NCI-H187 treated with DMSO at 0.1 percent for 48 hours (cell line): ENCODE results near the gene PDZD11.
"Not testable (repeated sequence)": the region's sequence is repeated elsewhere in the genome, so short reads cannot be mapped to it uniquely, and the experiment has no call there.

Source experiments
- DNase-seq: peaks from one replicate; lab custom pipeline; 2025; lab: John Stamatoyannopoulos, UW

PDZD11 gene, protein sequence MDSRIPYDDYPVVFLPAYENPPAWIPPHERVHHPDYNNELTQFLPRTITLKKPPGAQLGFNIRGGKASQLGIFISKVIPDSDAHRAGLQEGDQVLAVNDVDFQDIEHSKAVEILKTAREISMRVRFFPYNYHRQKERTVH

DNA sequence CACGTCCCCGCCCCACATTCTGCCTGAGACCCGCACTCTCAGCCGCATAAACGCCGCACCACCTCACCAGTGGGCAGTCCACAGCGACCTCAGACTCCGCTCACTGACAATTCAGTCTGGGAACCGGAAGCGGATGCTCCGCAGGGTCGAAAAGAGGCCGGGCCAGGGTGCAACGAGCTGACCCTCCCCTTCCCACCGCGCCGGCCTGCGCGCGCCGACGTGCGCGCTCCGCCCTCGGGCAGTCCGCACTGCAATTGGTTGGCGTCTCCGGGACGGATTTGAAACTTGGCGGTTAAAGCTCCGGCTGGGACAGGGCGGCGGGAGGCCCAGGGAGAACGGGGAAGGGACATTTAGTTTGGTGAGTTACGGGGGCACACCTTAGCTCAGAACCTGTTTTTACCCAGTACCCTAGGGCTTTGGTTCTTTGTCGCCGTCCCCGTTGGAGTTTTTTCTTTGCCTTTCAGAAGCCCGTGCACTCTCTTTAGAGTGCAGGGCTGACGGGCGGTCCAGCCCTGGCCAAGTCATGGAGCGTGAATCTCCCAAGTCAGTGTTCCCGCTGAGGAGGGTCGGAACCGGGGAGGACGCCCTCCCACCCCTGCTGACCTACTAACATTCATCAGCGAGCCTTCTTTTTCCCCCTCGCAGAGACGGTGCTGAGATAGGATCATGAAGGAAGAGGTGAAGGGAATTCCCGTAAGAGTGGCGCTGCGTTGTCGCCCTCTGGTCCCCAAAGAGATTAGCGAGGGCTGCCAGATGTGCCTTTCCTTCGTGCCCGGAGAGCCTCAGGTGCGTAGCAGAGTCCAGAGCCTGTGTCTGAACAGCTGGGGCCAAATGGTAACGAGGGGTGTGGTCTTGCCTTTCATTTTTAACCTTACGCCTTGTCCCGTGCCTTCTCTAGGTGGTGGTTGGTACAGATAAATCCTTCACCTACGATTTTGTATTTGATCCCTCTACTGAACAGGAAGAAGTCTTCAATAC, at the start of gene PDZD11, which contains the start of gene KIF4A:
Gene PDZD11 (minus strand): TSS at position 135 of the 978 bp plus-strand sequence. CDS start 586 bp downstream, outside the sequence.
Gene KIF4A (plus strand): TSS at position 312 of the 978 bp plus-strand sequence. CDS start 355 bp downstream, at position 667.
- no peak for DNase-seq

DNA sequence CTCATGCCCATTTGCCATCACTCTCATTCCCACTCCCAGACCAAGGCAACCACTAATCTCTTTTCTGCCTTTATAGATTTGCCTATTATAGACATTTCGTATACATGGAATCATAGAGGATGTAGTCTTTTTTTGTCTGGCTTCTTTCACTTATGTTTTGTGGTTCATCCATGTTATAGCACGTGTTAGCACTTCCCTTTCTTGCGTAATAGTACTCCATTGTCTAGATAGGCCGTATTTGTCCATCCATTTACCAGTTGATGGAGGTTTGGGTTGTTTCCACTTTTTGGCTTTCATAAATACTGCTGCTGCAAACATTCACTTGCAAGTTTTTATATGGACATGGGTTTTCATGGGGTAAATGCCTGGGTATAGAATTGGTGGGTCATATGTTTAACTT, 48.6 kb upstream of the PDZD11 start:
- DNase-seq = no peak

GRCh38 chrX:70336767-70337166, 47.0 kb upstream of the PDZD11 start:
- no peak for DNase-seq

- DNase-seq = no peak
Measured at GRCh38 chrX:70332600-70332999, 42.9 kb upstream of the PDZD11 start.

DNA sequence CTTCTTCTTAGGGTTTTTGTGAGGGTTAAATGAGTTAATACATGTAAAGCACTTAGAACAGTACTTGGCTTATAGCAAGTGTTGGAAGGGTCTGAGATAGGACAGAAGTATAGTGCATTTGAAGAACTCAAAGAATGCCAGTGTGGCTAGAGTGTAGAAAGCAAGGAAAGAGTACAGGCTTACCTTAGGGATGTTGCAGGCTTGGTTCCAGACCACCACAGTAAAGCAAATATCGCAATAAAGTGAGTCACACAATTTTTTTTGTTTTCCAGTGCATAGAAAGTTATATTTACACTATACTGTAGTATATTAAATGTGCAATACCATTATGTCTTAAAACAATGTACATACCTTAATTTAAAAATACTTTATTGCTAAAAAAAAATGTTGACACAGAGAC, 41.4 kb upstream of the PDZD11 start:
- DNase-seq = no peak

GRCh38 chrX:70324326-70324725, 34.6 kb upstream of the PDZD11 start:
- no peak for DNase-seq

- not testable (repeated sequence) for DNase-seq
Measured at GRCh38 chrX:70323628-70324027, 33.9 kb upstream of the PDZD11 start.

- DNase-seq = no peak
Measured at GRCh38 chrX:70322784-70323183, 33.1 kb upstream of the PDZD11 start.

DNA sequence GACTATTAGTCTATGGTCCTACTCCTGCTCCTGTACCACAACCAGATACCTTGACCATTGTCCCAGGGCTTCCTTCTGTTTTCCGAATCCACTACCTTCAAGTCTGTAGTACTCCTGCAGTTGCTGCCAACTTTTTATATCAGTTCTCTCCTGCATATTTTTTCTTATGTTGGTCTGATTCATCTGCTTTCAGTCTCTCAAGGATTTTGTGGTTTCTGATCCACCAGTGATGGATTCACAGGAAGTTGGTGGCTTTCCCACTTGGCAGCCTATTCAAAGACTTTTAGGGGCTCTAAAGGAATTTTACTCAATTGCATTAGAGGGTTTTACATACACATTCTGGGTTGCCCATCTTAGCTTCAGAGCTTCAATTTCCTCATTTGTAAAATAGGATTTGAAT, 23.8 kb upstream of the PDZD11 start:
- no peak for DNase-seq

- no peak for DNase-seq
Measured at GRCh38 chrX:70301716-70302115, 12.0 kb upstream of the PDZD11 start.

DNA sequence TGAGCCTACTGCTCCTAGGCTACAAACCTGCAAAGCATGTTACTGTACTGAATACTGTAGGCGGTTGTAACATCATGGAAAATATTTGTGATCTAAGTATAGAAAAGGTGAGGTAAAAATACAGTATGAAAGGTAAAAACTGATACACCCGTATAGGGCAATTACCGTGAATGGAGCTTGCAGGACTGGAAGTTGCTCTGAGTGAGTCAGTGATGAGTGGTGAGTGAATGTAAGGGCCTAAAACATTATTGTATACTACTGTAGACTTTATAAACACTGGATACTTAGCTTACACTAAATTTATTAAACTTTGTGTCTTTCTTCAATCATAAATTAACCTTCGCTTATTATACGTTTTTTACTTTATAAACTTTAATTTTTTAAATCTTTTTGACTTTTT, 3.9 kb upstream of the PDZD11 start:
- DNase-seq = no peak

- no peak for DNase-seq
Measured at GRCh38 chrX:70292788-70293187, 3.1 kb upstream of the PDZD11 start.

DNA sequence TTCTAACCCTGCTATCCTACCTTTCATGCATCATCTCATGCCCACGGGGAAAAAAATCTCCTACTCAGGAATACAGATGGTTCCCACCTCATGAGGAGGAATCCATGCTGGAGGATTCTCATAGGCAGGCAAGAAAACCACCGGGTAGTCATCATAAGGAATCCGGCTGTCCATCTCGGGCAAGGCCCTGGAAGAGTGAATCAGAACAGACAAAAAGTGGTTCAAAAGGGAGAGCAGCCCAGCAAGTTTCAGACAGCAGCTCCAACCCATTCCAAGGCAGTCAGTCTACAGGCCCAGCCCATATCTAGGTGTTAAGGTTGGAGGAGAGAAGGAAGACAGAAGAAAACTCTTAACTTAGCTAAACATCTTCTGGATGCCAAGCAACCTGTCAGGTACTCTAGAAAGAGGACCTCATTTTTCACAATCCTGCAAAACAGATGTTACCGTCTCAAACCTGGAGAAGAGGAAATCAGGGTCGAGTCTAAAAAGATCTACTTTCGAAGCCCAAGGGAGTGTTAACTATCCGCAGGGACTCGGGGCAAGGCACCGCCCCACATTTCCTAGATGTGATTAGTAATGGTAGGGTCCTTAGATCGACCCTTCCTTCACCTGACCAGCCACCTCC, 447 bp downstream of the PDZD11 start:
- no peak for DNase-seq

GRCh38 chrX:70281951-70282350, 7.8 kb downstream of the PDZD11 start, which contains the start of gene RAB41:
Gene RAB41, plus strand, starts transcription at chrX:70282172. Its CDS starts 46 bp downstream, at chrX:70282218.
- DNase-seq = no peak

DNA sequence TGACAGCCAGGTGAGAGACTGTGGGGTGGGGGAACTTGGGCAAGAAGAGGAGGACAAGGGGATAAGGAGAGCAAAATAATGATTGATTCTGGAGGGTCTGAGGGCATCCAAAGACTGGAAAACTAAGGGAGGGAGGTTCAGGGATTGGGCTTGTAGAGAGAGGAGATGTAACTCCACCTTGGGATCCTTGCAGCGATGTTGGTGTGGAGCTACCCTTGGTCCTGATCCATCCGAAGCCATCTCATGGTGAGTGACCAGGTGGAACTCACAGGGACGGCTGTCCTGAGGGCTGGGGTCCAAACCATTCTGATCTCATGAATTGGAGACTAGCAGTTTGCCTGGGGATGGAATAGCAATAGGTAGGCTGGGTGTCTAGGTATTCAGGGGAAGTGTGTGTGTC, 9.2 kb downstream of the PDZD11 start:
- DNase-seq = no peak

DNA sequence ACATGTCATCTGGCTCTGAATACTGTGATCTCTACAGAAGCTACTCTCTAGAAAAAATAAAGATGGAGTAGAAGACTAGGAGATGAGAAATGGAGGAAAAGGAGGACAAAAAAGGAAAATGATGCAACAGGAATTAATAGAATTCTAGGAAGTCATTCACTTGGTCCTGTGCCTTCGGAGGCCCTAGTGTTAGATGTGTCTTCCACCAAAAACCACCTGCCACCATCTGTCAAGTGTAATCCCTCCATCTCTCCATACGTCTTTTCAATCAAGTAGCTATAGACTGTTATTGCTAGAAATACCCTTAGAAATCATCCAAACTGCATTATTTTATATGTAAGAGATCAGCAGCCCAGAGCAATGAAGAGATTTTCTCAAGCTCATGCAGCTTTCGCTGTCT, 10.6 kb downstream of the PDZD11 start:
- DNase-seq = no peak

GRCh38 chrX:70274029-70274428, 15.7 kb downstream of the PDZD11 start:
- DNase-seq = not testable (repeated sequence)

DNA sequence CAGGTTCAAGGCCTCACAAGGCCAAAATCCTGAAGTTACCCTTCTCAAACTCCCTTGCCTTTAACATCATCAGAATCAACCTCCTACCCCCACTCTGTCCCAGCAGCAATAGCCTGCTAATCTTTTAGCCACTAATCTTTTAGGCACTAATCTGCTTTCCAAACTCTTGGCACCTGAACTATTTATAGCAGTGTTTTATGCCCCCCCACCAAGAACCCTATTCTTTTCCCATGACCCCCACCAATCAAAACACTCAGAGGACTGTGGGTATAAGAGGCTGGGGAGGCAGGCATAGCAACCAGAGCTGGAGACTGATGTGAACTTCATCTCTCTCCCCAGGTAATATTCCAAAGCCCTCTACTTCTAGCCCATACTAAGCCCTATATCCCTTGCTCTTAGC, 21.7 kb downstream of the PDZD11 start, which contains the start of gene ARR3:
Gene ARR3 (plus strand): TSS at position 301 of the 400 bp plus-strand sequence. CDS start 1,052 bp downstream, outside the sequence.
- no peak for DNase-seq

DNA sequence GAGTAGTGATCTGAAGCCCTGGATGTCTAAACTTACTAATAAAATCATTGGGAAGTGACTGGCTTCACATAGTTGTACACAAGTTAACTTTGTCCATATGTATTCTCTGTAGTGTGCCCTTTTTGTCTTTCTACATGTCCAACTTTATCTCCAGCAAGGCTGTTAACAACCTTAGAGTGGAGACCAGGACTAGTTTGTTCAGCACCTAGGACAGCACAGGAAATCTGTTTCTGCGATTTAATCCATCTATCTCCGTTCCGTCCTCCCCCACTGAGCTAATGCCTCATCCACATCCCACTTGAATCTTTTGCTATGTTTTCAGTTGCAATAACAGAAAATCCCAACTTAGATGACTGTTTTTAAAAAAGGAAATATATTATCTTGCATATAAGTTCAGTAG, 24.9 kb downstream of the PDZD11 start:
- DNase-seq = no peak

DNA sequence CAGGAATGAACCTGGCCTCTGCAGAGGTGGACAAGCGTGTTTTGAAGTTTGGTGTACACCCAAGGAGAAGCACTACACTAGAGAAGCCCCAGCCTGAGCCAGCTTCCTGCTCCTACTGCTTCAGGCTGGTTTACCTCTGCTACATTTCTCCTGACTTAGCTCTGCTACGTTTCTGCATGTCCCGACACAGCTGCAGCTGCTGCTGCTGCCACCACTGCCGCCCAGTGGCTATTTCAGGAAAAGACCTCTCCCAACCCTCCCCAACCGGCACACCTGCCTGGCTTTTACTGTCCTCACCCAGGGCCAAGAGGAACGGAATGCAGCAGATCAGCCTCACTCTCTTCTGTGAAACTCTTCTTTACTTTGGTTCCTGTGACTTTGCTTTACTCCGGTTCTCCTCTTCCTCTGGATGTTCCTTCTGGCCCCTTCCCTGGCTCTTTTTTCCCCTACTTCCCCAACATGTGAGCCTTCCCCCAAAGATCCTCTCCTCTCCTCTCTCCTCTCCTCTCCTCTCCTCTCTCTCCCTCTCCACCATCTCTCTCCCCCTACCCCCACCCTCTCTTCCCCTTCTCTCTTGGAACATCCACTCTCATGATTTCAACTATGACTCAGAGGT, 26.7 kb downstream of the PDZD11 start:
- DNase-seq = no peak

DNA sequence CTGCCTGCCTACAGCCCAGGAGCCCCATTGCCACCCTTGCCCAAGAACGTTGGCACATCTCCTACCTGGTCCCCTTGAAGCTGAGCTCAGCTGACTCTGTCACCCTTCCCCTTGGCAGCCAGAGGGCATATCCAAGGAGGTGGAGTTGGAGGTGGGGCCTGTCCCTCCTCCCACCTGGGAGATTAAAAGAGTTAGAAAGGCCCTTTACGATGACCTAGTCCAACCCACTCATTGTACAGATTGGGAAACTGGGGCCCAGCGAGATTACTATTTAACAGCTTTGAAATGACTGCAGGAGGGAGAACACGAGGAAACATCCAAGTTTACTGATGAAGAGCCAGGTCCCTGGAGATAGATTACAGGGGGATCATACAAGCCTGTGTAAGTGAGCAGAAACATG, 29.6 kb downstream of the PDZD11 start, which contains the start of gene P2RY4:
Gene P2RY4 (minus strand): TSS at position 101 of the 400 bp plus-strand sequence. CDS start 580 bp downstream, outside the sequence.
- no peak for DNase-seq
